ENCODE data around the gene SYNDIG1.

The SYNDIG1 gene

DNA sequence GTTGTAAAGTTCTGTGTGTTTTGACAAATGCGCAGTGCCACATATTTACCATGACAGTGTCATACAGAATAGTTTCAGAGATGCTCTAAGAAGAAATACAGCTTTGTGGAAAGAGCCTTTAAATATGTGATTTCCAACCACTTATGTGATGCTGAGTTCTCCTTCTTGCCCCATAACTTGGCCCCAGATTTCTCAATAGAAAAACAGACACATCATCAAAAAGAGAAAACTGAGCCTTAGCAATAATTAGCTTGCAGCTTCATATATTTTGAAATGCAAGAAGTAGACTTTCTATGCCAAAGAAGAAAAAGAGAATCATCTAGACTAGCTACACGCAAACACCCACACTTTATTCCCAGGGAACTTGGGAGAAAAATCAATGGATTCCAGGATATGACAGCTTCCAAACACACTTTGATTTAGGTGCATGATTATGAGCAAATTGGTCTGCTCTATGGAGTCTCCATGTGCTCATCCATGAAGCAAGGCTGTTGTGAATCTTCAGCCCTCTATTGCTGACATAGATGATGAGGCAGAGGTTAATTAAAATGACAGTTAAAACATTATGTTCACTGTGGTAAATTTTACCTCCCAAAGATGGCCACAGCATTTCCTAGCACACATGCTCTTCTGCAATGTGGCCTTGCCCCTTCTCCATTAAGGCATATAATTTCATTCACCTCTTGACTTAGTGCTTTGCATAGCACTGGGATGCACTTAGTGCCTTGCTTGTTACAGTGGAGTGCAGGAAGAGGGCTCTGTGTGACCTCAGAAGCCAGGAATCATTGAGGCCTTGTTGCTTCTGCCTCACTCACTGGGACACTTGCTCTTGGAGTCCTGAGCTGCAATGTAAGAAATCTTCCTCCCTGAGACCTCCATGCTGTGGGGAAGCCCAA, 174.6 kb downstream of the SYNDIG1 start:
- DNase-seq (ENCODE audit: extremely low spot score) = no peak
- TF ChIP-seq HDGF (IDR thresholded peaks at IDR 0.05; ENCODE audit: borderline replicate concordance) = no peak
- TF ChIP-seq CTBP1 (IDR thresholded peaks at IDR 0.05; ENCODE audit: borderline replicate concordance) = no peak
- POLR2A ChIA-PET = no interaction called here
- CTCF ChIA-PET = no interaction called here

GRCh38 chr20:24646321-24646720, 176.9 kb downstream of the SYNDIG1 start:
- POLR2A ChIA-PET = no interaction called here
- TF ChIP-seq NFRKB (IDR thresholded peaks at IDR 0.05) (no peak), CTBP1 (IDR thresholded peaks at IDR 0.05; ENCODE audit: borderline replicate concordance) (no peak), HDGF (IDR thresholded peaks at IDR 0.05; ENCODE audit: borderline replicate concordance) (no peak), FOXK2 (IDR thresholded peaks at IDR 0.05) (no peak), BHLHE40 (IDR thresholded peaks at IDR 0.05; ENCODE audit: borderline replicate concordance) (no peak), ELF4 (IDR thresholded peaks at IDR 0.05) (no peak), FOXM1 (IDR thresholded peaks at IDR 0.05; ENCODE audit: borderline replicate concordance) (no peak), TARDBP (IDR thresholded peaks at IDR 0.05) (no peak), ZNF384 (IDR thresholded peaks at IDR 0.05) (no peak), SUZ12 (IDR thresholded peaks at IDR 0.05) (no peak), LEF1 (IDR thresholded peaks at IDR 0.05; ENCODE audit: borderline replicate concordance) (no peak), L3MBTL2 (conservative IDR thresholded peaks at IDR 0.05) (no peak), SP1 (IDR thresholded peaks at IDR 0.05) (no peak), FOXA1 (IDR thresholded peaks at IDR 0.05) (no peak), ARNT (IDR thresholded peaks at IDR 0.05) (no peak), PKNOX1 (IDR thresholded peaks at IDR 0.05) (no peak)
- DNase-seq (ENCODE audit: extremely low spot score) = no peak
- CTCF ChIA-PET = no interaction called here

DNA sequence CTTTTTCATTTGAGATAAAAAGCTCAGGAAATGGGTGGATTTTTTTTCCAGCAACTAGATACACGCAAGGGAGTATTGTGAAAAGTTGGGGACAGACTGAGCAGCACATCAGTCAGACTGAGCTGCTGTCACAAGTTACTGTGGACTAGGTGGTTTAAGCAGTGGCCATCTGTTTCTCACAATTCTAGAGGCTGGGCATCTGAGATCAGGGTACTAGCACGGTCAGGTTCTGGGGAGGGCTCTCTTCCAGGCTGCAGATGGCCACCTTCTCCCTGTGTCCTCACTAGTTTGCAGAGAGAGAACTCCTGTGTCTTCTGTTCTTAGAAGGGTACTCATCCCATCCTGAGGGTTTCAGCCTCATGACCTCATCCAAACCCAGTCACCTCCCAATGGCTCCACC, 178.3 kb downstream of the SYNDIG1 start:
- no peak for TF ChIP-seq FOXM1 (IDR thresholded peaks at IDR 0.05; ENCODE audit: borderline replicate concordance)
- no peak for TF ChIP-seq TARDBP (IDR thresholded peaks at IDR 0.05)
- TF ChIP-seq L3MBTL2 (conservative IDR thresholded peaks at IDR 0.05) = no peak
- no peak for TF ChIP-seq BHLHE40 (IDR thresholded peaks at IDR 0.05; ENCODE audit: borderline replicate concordance)
- TF ChIP-seq SUZ12 (IDR thresholded peaks at IDR 0.05) = no peak
- no peak for TF ChIP-seq ARNT (IDR thresholded peaks at IDR 0.05)
- TF ChIP-seq LEF1 (IDR thresholded peaks at IDR 0.05; ENCODE audit: borderline replicate concordance) = no peak
- CTCF ChIA-PET = no interaction called here
- POLR2A ChIA-PET = no interaction called here
- DNase-seq (ENCODE audit: extremely low spot score) = no peak

GRCh38 chr20:24648481-24648880, 179.1 kb downstream of the SYNDIG1 start:
- no peak for TF ChIP-seq HDGF (IDR thresholded peaks at IDR 0.05; ENCODE audit: borderline replicate concordance)
- TF ChIP-seq PKNOX1 (IDR thresholded peaks at IDR 0.05) = no peak
- no peak for TF ChIP-seq NFRKB (IDR thresholded peaks at IDR 0.05)
- no peak for TF ChIP-seq TARDBP (IDR thresholded peaks at IDR 0.05)
- no peak for TF ChIP-seq L3MBTL2 (conservative IDR thresholded peaks at IDR 0.05)
- no peak for TF ChIP-seq FOXK2 (IDR thresholded peaks at IDR 0.05)
- no peak for TF ChIP-seq SUZ12 (IDR thresholded peaks at IDR 0.05)
- POLR2A ChIA-PET = no interaction called here
- no peak for DNase-seq (ENCODE audit: extremely low spot score)
- CTCF ChIA-PET = no interaction called here

GRCh38 chr20:24648919-24649318, 179.5 kb downstream of the SYNDIG1 start:
- no peak for DNase-seq (ENCODE audit: extremely low spot score)
- ChIA-PET POLR2A (no interaction called here), CTCF (no interaction called here)
- TF ChIP-seq FOXA1 (IDR thresholded peaks at IDR 0.05) (no peak), BHLHE40 (IDR thresholded peaks at IDR 0.05; ENCODE audit: borderline replicate concordance) (no peak), L3MBTL2 (conservative IDR thresholded peaks at IDR 0.05) (no peak), FOXK2 (IDR thresholded peaks at IDR 0.05) (no peak), SP1 (IDR thresholded peaks at IDR 0.05) (no peak), ELF4 (IDR thresholded peaks at IDR 0.05) (no peak), SUZ12 (IDR thresholded peaks at IDR 0.05) (no peak), NFRKB (IDR thresholded peaks at IDR 0.05) (no peak), TARDBP (IDR thresholded peaks at IDR 0.05) (no peak), FOXM1 (IDR thresholded peaks at IDR 0.05; ENCODE audit: borderline replicate concordance) (no peak), HDGF (IDR thresholded peaks at IDR 0.05; ENCODE audit: borderline replicate concordance) (no peak), LEF1 (IDR thresholded peaks at IDR 0.05; ENCODE audit: borderline replicate concordance) (no peak), ZNF384 (IDR thresholded peaks at IDR 0.05) (no peak), ARNT (IDR thresholded peaks at IDR 0.05) (no peak), PKNOX1 (IDR thresholded peaks at IDR 0.05) (no peak)

- CTCF ChIA-PET = no interaction called here
- POLR2A ChIA-PET = no interaction called here
- DNase-seq (ENCODE audit: extremely low spot score) = no peak
- TF ChIP-seq FOXK2 (IDR thresholded peaks at IDR 0.05) = no peak
These were observed 180.5 kb downstream of the SYNDIG1 start for GRCh38 chr20:24649787-24650490.
